Measurements from ENCODE around the gene LNPEP. TPM values are rescaled to one million over a fixed set of nuclear protein-coding genes. Genes with fewer than 3 reads are reported as not detected.

LNPEP gene
- total RNA-seq, 1 donor from 2014 or later = 61.4 TPM

DNA sequence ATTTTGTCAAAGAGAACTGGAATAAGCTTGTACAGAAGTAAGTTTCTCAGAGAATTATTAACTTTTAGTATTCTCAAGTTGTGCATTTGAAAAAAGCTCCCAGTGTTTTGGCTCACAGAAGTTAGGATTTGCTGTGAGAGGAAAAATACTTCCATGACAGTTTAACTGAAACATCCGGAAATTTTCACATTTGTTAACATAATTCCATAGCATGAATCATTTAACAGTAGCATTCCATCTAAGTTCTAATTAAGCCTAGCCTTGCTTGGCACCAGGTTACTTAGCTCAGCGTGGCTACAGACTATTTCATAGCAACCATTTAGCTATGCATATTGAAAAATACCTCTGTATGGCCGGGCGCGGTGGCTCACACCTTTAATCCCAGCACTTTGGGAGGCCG lies 90.8 kb downstream of the LNPEP start:
- DNase-seq (ENCODE audit: low spot score) = no peak
- intact Hi-C loops (cut with DNase I) = no loop called here

DNA sequence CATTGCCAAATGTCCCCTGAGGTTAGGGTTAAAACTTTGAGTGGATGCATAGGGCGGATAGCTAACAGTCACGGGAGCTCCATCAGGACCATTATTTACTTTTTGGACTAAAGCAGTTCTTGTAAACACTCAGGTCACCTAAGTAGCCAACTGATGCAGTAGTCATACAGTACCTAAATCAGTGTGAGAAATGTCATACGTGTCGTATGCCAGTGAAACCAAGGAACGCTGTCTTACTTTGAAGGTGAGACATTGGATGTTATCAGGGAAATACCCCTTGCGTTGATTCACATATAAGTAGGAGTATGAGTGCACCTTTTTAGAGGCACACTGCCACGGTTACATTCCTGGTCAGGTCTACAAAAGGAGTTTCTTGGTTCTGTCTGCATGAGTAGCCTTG lies 101.9 kb downstream of the LNPEP start:
- intact Hi-C loops (cut with DNase I) = no loop called here
- DNase-seq (ENCODE audit: low spot score) = no peak

DNA sequence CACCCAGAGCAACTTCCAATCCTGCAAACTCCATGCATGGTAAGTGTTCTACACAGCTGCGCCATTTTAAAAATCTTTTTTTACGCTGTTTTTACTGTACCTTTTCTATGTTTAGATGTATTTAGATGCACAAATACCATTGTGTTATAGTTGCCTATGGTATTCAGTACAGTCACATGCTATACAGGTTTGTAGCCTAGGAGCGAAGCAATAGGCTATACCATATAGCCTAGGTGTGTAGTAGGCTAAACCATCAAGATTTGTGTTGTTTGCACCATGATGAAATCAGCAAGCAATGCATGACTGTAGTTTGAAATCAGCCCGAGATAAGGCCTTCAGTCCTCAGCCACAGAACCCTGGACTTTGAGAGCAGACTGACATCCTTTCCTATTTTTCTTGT lies 105.4 kb downstream of the LNPEP start:
- DNase-seq (ENCODE audit: low spot score) = no peak
- intact Hi-C loops (cut with DNase I) = loop anchor here (5.0 kb wide), 1 partner anchor 121 kb away; no protein-coding TSS in a partner anchor

DNA sequence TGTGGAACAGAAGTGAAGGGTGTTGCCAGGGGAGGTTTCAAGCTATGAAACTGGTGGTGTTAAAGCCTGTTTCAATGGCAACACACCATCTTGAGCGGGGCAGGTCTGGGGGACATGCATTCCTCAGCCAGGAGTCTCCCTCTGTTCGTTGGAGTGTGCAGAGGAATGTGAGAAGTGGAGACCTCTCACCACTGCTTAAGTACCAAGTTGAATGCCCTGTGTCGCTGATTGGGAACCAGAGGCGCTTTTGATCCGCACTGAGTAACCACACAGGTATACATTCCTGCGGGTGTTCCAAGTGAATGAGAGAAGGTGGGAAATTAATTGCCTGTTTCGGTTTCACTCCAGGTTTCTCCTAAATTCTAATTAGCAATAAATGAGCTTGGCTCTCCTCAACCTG lies 107.1 kb downstream of the LNPEP start:
- intact Hi-C loops (cut with DNase I) = loop anchor here (5.0 kb wide), 1 partner anchor 119 kb away; no protein-coding TSS in a partner anchor
- no peak for DNase-seq (ENCODE audit: low spot score)

DNA sequence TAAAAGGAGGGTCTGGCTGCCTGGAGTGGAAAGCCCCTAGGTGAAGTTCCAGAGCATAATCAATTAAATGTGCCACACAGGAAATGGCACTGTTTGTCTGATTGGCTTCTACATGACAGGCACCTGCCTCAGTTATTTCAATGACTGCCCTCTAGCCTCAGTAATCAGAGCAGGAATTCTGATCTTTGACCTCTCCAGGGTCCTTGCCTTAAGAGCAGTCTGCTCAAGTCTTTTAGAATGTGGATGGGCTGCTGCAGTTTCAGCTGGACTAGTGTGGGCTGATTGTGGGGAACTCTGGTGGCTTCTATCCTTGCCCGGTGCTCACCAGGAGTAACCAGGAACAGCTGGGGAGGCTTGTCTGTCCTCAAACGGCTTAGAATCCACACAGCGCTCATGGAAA lies 107.6 kb downstream of the LNPEP start:
- intact Hi-C loops (cut with DNase I) = loop anchor here (5.0 kb wide), 1 partner anchor 119 kb away; no protein-coding TSS in a partner anchor
- DNase-seq (ENCODE audit: low spot score) = no peak

DNA sequence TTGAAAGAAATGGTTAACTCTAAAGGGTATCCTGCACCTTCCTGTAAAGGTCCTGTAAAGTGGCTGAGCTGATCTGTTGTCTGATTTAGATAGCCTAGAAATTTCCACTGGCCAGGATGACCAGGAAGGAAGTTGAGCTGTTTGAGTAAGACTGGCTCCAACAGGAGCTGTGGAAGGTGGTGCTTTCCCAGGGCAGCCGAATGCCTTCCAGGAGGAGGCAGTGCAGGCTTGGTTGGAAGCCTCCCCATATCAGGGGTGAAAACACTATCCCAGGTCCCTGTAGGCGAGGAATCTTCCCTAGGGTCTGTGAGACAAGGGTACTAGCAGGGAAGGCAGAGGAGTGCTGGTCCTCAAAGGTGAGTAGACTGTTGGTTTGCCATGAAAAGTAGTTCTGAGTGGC lies 108.2 kb downstream of the LNPEP start:
- intact Hi-C loops (cut with DNase I) = loop anchor here (5.0 kb wide), 1 partner anchor 118 kb away; no protein-coding TSS in a partner anchor

DNA sequence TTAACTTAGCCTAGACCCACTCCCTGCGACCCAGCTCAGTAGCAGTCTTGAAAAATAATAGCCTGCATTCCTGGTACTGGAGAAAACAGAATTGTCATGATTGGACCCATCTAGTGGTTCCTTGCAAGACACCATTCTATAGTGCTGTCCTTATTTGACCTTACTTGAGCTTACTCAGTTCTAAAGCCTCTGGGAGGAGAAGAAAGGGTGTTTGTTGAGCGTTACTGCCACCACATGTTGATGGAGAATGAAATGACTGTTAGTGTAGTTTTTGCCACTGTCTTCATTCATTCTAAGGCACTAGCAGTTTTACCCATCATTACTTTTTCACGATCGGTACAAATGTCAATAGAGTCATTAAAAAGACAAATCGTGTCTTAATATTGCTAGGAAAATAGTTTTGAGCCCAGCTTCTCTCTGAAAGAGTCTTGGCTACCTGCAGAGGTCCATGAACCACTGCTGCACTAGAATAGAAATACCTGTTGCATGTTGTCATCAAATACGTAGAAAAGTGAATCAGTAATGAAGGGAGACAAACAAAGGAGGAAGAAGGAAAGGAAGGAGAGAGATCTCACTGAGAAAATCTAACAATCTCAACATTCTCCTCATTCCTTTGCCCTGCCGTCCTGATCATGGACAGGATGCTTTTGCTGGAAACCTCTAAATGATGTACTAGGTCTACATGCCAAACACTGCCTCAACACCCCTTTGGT lies 110.5 kb downstream of the LNPEP start:
- intact Hi-C loops (cut with DNase I) = no loop called here
- DNase-seq (ENCODE audit: low spot score) = no peak

More for the DNA sequence above, 108.2 kb downstream of the LNPEP start:
- DNase-seq (ENCODE audit: low spot score) = no peak

DNA sequence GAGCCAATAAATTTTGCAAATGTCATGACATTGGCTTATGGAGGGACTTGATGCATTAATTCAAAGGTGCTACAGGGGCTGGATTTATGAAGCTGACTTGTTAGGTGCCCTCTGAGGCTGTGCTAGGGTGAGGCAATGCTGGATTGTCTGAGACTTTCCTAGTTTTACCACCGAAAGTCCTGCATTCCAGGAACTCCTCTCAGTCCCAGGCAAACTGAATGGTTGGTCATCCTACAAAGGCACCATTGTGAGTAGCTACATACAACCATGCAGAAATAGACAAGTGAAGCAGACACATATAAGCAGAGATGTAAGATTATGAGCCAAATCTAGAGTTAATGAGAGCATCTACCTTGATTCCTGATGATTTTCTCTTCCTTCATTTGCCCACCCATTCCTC lies 111.2 kb downstream of the LNPEP start:
- intact Hi-C loops (cut with DNase I) = no loop called here

DNA sequence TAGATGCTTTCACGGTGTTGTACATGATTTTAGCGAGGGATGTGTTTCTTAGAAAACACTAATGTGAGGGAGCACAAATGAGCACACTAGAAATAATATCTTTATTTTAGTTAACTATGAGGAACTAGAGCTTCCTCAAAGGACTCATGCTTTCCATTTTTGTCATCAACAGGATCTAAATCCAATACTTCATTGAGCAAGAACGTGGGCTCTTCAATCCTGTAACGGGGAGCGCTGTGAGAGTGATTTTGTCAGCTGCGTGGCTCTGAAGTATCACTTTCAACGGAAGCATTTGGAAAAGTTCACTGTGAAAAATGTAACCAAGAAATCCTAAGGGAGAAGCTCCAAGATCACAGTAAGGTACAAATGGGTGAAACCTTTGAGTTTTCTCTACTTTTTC lies 113.3 kb downstream of the LNPEP start:
- no peak for DNase-seq (ENCODE audit: low spot score)
- intact Hi-C loops (cut with DNase I) = no loop called here

More for the DNA sequence above, 111.2 kb downstream of the LNPEP start:
- no peak for DNase-seq (ENCODE audit: low spot score)

DNA sequence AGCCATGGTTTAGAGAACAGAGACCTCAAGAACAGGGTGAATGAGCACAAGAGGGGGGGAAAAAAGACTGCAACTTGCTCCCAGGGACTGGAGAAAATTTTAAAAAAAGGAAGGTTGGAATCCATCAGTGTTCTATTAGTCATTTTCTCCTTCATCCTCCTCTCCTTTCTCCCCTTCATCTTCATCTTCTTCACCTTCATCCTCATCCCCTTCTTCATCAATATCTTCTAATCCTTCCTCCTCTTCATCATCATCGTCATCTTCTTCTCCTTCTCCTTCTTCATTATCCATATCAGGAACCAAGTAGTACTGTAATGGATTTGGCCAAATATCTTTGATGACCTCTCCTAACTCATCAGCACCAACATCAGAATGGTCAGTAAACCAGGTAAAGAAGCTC lies 120.4 kb downstream of the LNPEP start:
- intact Hi-C loops (cut with DNase I) = no loop called here
- DNase-seq (ENCODE audit: low spot score) = no peak

DNA sequence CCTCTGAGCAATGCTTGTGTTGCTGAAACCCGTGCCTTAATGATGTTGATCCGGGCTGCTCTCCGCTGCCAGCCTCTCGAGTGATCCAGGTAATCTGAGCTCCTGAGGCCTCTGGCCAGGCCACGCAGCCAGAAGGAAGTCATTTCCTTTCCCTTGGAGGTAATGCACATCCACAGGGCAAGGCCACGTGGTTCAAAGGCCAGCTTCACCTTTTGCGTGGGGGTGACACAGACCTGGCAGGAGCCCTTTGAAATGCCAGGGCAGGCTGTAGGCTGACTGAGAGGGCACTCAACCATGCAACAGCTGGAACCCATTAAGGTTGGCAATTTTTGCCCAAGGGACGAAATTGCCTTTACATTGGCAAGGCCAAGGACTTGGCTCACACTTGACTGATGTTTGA lies 126.2 kb downstream of the LNPEP start:
- intact Hi-C loops (cut with DNase I) = no loop called here
- no peak for DNase-seq (ENCODE audit: low spot score)

DNA sequence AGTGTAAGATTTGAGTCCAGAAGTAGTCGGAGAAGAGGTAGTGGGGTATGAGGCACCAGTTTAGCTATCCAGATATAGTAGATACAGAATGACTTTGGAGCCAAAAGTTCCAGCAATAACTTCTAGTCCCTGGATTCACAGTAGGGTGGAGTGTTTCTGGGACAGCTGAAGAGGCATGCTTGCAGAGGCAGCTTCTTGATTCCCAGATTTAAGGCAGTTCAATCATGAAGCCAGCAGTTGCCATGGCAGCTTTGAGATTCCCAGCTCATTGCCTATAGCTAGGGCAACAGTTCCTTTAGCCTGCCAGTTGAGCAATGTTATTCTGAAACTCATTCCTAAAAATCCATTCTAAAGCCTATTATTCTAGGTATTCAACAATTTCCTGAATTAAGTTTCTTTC lies 127.4 kb downstream of the LNPEP start:
- intact Hi-C loops (cut with DNase I) = no loop called here

DNA sequence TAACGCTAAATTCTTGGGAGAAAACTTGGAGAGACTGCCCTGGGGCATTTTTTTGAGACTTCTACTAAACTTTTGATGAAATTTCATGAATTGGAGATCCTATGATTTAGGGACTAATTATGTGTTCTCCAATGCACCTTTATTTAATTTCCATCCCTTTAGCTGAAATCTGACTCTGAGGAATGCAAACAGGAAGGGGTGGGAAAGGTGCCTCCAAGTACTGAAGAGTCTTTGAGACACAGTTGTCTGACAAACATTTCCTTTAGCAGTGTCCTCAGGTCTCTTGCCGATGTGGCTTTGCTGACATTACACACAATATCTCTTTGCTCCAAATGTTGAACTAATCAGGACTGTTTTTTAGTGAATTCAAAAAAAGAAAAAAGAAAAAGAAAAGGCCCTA lies 129.6 kb downstream of the LNPEP start:
- no peak for DNase-seq (ENCODE audit: low spot score)
- intact Hi-C loops (cut with DNase I) = no loop called here

More for the DNA sequence above, 127.4 kb downstream of the LNPEP start:
- no peak for DNase-seq (ENCODE audit: low spot score)

DNA sequence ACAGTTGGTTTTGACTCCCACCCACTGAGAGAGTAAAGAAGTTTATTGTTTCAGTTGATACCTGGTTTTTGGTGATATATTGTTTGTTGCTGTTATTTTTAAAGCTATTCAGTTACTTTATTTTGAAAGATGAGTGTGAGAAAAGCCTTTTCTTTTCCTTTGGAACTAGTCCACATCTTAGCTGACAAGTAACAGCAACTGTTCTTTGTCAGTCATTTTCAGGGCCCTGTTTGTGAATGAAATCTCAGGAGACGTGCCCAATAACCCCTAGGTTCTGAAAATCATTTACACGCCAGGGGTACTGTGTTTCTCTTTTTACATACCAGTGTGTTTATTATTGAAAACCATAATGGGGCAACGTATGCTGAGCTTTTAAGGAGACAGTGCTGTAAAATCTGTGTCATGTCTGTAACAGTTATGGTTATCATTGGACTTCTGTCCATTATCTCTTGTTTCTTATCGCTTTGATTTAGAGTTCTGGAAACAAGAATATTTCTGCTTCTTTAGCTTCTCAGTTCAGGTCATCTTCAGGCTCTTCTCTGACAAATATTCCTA lies 131.5 kb downstream of the LNPEP start:
- intact Hi-C loops (cut with DNase I) = no loop called here
- DNase-seq (ENCODE audit: low spot score) = no peak

DNA sequence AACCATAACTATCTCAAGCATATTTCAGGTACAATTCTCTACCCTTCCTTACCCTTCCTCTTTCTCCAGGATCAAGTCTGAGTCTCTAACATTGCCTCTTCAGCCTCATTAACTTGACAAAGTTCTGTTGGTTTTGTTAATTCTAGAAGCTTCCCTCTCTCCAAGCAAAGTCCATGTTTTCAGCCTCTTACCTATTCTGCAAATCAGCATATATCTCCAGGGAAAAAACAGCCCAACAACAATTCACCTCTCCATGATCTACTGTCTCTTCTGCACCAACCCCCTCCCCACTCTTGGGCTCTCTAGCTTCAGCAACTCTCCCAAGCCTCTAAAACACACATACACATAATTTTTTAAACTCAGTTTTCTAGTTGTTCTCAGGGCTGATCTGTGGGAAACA lies 134.4 kb downstream of the LNPEP start:
- DNase-seq (ENCODE audit: low spot score) = no peak
- intact Hi-C loops (cut with DNase I) = no loop called here

DNA sequence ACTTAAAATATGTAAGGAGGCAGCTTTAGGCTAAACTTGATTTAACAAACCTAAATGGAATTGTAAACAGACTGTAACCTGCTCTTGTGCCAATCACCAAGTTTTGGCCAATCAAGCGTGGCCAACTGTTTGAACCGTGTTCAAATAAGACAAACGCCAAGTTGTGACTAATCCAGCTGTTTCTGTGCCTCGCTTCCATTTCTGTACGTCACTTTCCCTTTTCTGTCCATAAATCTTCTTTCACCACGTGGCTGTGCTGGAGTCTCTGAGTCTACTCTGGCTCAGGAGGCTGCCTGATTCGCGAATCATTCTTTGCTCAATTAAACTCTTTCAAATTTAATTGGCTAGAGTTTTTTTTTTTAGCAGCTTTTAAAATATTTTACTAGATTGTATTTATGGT lies 135.2 kb downstream of the LNPEP start:
- DNase-seq (ENCODE audit: low spot score) = no peak
- intact Hi-C loops (cut with DNase I) = no loop called here

DNA sequence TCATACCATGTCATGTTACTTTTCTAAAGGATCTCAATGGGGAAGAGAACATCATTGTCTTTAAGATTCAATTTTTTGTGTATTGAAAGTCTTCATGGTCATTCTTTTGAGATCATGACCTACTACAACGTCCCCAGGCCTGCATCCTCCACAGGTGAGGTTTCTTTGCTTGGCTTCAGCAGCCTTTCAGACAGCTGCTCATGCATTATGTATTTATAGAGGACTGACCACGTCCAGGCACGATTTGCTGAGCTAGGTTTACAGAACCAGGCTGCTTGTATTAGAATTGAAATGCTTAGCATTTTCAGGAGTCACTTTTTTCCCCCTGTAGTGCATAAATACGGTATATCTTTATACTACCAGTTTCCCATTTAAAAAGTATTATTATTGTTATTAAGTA lies 136.1 kb downstream of the LNPEP start:
- intact Hi-C loops (cut with DNase I) = no loop called here
- DNase-seq (ENCODE audit: low spot score) = no peak

DNA sequence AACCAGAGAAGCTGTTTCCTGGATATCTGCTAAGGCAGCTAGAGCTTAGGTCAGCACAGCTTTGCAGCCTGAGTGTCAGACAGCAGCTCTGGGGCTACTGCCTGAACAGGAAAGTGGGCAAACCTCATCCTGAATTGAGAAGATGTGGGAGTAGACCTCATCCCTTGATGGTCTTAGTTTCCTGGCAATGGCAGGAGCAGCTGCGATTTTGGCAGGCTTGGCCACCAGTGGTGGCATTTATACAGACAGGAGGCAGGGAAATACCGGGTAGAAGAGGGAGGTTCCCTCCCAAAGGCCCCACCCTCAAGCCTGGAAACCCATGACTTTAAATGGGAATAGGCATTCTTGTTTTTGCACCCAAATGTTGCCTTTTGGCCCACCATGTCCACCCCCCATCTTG lies 136.8 kb downstream of the LNPEP start:
- DNase-seq (ENCODE audit: low spot score) = no peak
- intact Hi-C loops (cut with DNase I) = no loop called here

DNA sequence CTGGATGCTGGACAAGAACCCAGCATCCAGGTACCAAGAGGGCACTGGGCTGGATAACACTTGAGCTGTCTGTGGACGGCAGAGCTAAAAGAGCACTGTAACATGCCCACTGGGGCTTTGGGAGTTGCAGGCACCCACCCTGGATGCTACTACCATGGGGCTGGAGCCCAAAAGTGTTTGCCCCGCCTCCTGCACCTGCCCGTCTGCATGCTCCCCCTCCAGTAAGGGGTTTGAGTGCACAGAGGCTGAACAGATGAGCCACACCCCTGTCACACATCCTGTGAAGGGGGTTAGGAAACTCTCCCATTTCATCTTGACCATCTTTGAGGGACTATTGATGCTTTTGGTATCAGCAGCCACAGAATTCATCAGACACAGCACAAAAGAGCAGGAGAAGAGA lies 137.5 kb downstream of the LNPEP start:
- intact Hi-C loops (cut with DNase I) = no loop called here
- no peak for DNase-seq (ENCODE audit: low spot score)

DNA sequence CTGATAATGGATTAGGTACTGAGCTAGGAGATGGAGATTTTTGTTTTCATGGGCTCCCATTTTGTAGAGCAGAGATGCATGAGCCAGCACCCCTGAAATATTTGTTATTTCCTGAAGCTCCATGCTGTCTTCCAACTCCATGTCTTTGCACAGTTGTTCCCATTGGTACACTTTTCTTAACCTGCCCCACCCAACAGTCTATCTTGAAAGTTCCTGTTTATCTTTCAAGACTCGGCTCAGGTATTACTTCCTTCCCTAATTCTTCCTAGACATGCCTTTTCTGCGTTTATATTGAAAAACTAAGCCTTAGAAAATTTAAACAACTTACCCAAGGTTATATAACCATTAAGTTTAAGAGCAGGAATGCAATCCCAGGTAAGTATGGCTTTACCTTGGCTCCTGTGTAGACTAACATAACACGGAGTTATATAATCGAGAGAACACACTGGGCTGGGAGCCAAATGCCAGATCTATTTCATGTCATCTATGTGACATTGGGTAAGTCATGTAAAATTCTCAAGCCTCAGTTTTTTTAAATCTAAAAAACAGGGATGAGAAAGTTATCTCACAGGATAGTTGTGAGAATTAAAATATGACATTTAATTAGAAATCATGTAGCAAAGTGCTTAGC lies 139.1 kb downstream of the LNPEP start:
- intact Hi-C loops (cut with DNase I) = no loop called here
- DNase-seq (ENCODE audit: low spot score) = no peak

DNA sequence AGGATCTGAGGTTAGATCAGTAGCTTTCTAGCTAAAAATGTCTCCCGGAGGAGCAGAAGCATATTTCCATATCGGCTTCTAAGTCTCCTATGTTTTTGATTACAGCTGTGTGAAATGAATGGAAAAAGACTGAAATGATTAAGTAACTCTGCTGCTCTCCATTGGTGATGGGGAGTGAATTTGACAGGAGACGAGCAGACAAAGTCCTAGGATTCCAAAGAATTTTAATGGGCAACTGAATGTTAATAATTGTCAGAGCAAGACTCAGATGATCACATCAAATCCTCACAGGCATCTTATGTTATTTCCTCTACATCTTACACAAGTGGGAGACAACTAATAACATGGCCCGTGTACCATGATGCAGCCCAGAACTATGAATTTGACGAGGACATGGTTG lies 139.8 kb downstream of the LNPEP start:
- intact Hi-C loops (cut with DNase I) = no loop called here
- no peak for DNase-seq (ENCODE audit: low spot score)

Data from cardiac septum (tissue), 1 donor.